Activated B cell treated with CpG ODN at 0.5 μM for 24 hours (primary cell): ENCODE results near the gene ZNF554. TPM values are rescaled to one million over a fixed set of nuclear protein-coding genes. Genes with fewer than 3 reads are reported as not detected.

Experiments
- ATAC-seq: fragments of 200-7000 bp; cut with Tn5 transposase; one replicate; pipeline ENCODE4 v1.10.0; 2021; ENCODE audit warnings: low read depth, mild to moderate bottlenecking, moderate library complexity
- CTCF ChIA-PET: fragments of 350-600 bp; sonication (Branson Sonifier 250); formaldehyde crosslinking; loops from one replicate; lab custom pipeline; 2021; ENCODE audit warnings: antibody characterized with exemption; lab: Charles Lee
- POLR2A ChIA-PET: fragments of 350-600 bp; sonication (Branson Sonifier 250); formaldehyde crosslinking; loops from one replicate; lab custom pipeline; 2021; ENCODE audit warnings: antibody characterized with exemption; lab: Charles Lee
- DNase-seq: peaks from one replicate; pipeline ENCODE4 v3.0.0; 2022
- H3K27ac Mint-ChIP-seq: one replicate; pipeline ENCODE4 v1.8.0; 2020; ENCODE audit warnings: mixed read lengths
- H3K27me3 Mint-ChIP-seq: one replicate; pipeline ENCODE4 v1.8.0; 2021; ENCODE audit warnings: mixed read lengths
- H3K36me3 Mint-ChIP-seq: one replicate; pipeline ENCODE4 v1.8.0; 2021; ENCODE audit warnings: low read depth, mixed read lengths
- H3K4me1 Mint-ChIP-seq: one replicate; pipeline ENCODE4 v1.8.0; 2021; ENCODE audit warnings: mixed read lengths
- H3K4me3 Mint-ChIP-seq: one replicate; pipeline ENCODE4 v1.8.0; 2020; ENCODE audit warnings: mild to moderate bottlenecking, mixed read lengths
- H3K9me3 Mint-ChIP-seq: one replicate; pipeline ENCODE4 v1.8.0; 2020; ENCODE audit warnings: mixed read lengths
- CTCF ChIP-seq: fragments of 200-600 bp; IDR thresholded peaks from one replicate; pipeline ENCODE4 v1.8.0; 2022; ENCODE audit warnings: antibody characterized with exemption, mild to moderate bottlenecking
- intact Hi-C: fragments of 100-400 bp; cut with micrococcal nuclease; formaldehyde crosslinking; loops from one replicate; pipeline ENCODE4 v1.15.1; 2024
- total RNA-seq: library from RNA; stranded (reverse); gene quantifications from 2 replicates; pipeline ENCODE4 v1.2.3, GENCODE V29; 2022

Gene ZNF554
- total RNA-seq, 1 donor from 2014 or later = 3.1 TPM

DNA sequence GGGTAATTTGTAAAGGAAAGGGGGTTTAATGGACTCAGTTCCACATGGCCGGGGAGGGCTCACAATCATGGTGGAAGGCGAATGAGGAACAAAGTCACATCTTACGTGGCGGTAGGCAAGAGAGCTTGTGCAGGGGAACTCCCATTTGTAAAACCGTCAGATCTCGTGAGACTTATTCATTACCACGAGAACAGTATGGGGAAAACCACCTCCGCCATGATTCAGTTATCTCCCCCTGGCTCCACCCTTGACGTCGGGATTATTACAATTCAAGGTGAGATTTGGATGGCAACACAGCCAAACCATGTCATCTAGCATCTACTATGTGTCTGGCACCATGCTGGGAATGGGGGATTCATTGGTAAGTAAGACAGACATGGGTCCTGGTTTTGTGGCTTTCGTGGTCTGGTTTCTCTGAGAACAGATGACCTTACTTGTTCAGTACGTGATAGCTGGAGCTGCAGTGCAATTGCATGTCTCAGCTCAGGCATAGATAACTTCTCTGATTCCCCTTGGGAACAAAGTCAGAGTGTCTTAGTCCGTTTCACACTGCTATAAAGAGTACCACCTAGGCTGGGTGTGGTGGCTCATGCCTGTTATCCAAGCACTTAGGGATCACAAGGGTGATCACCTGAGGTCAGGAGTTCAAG, 8.3 kb downstream of the ZNF554 start:
- H3K4me1 Mint-ChIP-seq = peaks cover 7% of the 10 kb centered on the region
- intact Hi-C loops = no loop called here
- ChIA-PET CTCF (interaction anchor here (0.7 kb wide), 1 partner anchor 179 kb away, joined by 3 read pairs; no protein-coding TSS in a partner anchor), POLR2A (interaction anchor here (0.6 kb wide), 1 partner anchor 1253 kb away, joined by 3 read pairs; no protein-coding TSS in a partner anchor)
- DNase-seq (no peak), ATAC-seq (peak; percentile 79)
- no peaks in the 10 kb centered on the region for H3K27me3 Mint-ChIP-seq
- H3K9me3 Mint-ChIP-seq = peaks cover 12% of the 10 kb centered on the region
- H3K27ac Mint-ChIP-seq = peak overlapping the region; percentile 79
- peaks cover 20% of the 10 kb centered on the region for H3K36me3 Mint-ChIP-seq
- no peak for TF ChIP-seq CTCF
- peak overlapping the region; percentile 52 for H3K4me3 Mint-ChIP-seq

- ChIA-PET CTCF (no interaction called here), POLR2A (no interaction called here)
- DNase-seq (no peak), ATAC-seq (no peak)
- H3K36me3 Mint-ChIP-seq = peaks cover 39% of the 10 kb centered on the region
- H3K4me3 Mint-ChIP-seq = no peak overlapping the region
- no peak for TF ChIP-seq CTCF
- intact Hi-C loops = no loop called here
- no peaks in the 10 kb centered on the region for H3K4me1 Mint-ChIP-seq
- peaks cover 27% of the 10 kb centered on the region for H3K9me3 Mint-ChIP-seq
- H3K27me3 Mint-ChIP-seq = no peaks in the 10 kb centered on the region
- H3K27ac Mint-ChIP-seq = no peak overlapping the region
Measured at GRCh38 chr19:2834294-2834871, 14.7 kb downstream of the ZNF554 start.

- H3K4me3 Mint-ChIP-seq = no peak overlapping the region
- H3K9me3 Mint-ChIP-seq = peaks cover 24% of the 10 kb centered on the region
- intact Hi-C loops = no loop called here
- ChIA-PET CTCF (no interaction called here), POLR2A (interaction anchor here (0.7 kb wide), 2 partner anchors 54 to 916 kb away, joined by 4 to 6 read pairs; partner anchors contain the start of gene SGTA)
- H3K27ac Mint-ChIP-seq = no peak overlapping the region
- DNase-seq (no peak), ATAC-seq (no peak)
- H3K4me1 Mint-ChIP-seq = peaks cover 6% of the 10 kb centered on the region
- peaks cover 36% of the 10 kb centered on the region for H3K36me3 Mint-ChIP-seq
- H3K27me3 Mint-ChIP-seq = no peaks in the 10 kb centered on the region
- TF ChIP-seq CTCF = no peak
Measured at GRCh38 chr19:2837430-2837829, 17.8 kb downstream of the ZNF554 start.

GRCh38 chr19:2840794-2841791, 21.4 kb downstream of the ZNF554 start, which contains the start of gene ZNF555:
TSS of gene ZNF555 (plus strand) at chr19:2841475. CDS start at chr19:2841573, 98 bp downstream.
- Mint-ChIP-seq H3K36me3 (peaks cover 18% of the 10 kb centered on the region), H3K27ac (peak within 1 kb of the TSS; percentile 83), H3K27me3 (no peaks in the 10 kb centered on the region), H3K4me3 (peak within 1 kb of the TSS; percentile 92), H3K4me1 (peaks cover 19% of the 10 kb centered on the region), H3K9me3 (peaks cover 8% of the 10 kb centered on the region)
- POLR2A ChIA-PET = interaction anchor here (0.6 to 2.3 kb wide), 16 partner anchors 15 to 992 kb away, joined by 3 to 14 read pairs (median 4); partner anchors contain the start of genes GADD45B, SGTA, THOP1 and ZNF554
- intact Hi-C loops = loop anchor here (1.0 to 2.0 kb wide), 4 partner anchors 22 to 104 kb away; partner anchors contain the start of genes SGTA, ZNF554 and ZNF57
- CTCF ChIA-PET = interaction anchor here (0.6 to 1.3 kb wide), 5 partner anchors 10 to 193 kb away, joined by 3 to 4 read pairs (median 3); partner anchors contain the start of gene ZNF554
- TF ChIP-seq CTCF = no peak
- ATAC-seq = peak; percentile 90
- DNase-seq = peak; percentile 88
